Mesothelial cell of epicardium (in vitro differentiated cells): ENCODE data around the gene ASIC5. TPM values are rescaled to one million over a fixed set of nuclear protein-coding genes. Genes with fewer than 3 reads are reported as not detected.

ENCODE experiments used
- DNase-seq, 2 experiments: peaks; one replicate each; pipeline ENCODE4 v3.0.0; 2021; ENCODE audit warnings: low spot score in 2 of 2; ENCODE audit not compliant: unreplicated experiment in 2 of 2
- H3K27ac Mint-ChIP-seq: 2 replicates; pipeline ENCODE4 v1.8.0; 2021; ENCODE audit warnings: mixed read lengths
- H3K27me3 Mint-ChIP-seq: 2 replicates; pipeline ENCODE4 v1.8.0; 2021; ENCODE audit warnings: low read depth, mixed read lengths
- H3K36me3 Mint-ChIP-seq: 2 replicates; pipeline ENCODE4 v1.8.0; 2021; ENCODE audit warnings: mixed read lengths
- H3K4me1 Mint-ChIP-seq: 2 replicates; pipeline ENCODE4 v1.8.0; 2021; ENCODE audit warnings: mixed read lengths
- H3K4me3 Mint-ChIP-seq: 2 replicates; pipeline ENCODE4 v1.8.0; 2021; ENCODE audit warnings: mild to moderate bottlenecking, moderate library complexity, mixed read lengths
- H3K9me3 Mint-ChIP-seq: 2 replicates; pipeline ENCODE4 v1.8.0; 2021; ENCODE audit warnings: mixed read lengths
- CTCF ChIP-seq: fragments of 200-600 bp; sonication (generic); IDR thresholded peaks from one replicate; pipeline ENCODE4 v1.5.0; 2021; ENCODE audit warnings: antibody characterized with exemption; ENCODE audit not compliant: unreplicated experiment
- total RNA-seq: library from RNA; stranded (reverse); gene quantifications from 3 replicates; pipeline ENCODE4 v1.2.1, GENCODE V29; 2021

ASIC5 gene
- total RNA-seq, 1 donor from 2014 or later = not detected

- no peak for TF ChIP-seq CTCF
- no peak for DNase-seq
- Mint-ChIP-seq H3K9me3 (peaks cover 2% of the 10 kb centered on the region), H3K4me3 (no peak overlapping the region), H3K27ac (no peak overlapping the region), H3K27me3 (no peaks in the 10 kb centered on the region), H3K4me1 (peaks cover 14% of the 10 kb centered on the region), H3K36me3 (no peaks in the 10 kb centered on the region)
These were observed 41.5 kb upstream of the ASIC5 start for GRCh38 chr4:155907556-155907955.

GRCh38 chr4:155906554-155907247 is 40.6 kb upstream of the ASIC5 start:
- no peak overlapping the region for H3K27ac Mint-ChIP-seq
- no peaks in the 10 kb centered on the region for H3K36me3 Mint-ChIP-seq
- no peaks in the 10 kb centered on the region for H3K27me3 Mint-ChIP-seq
- H3K4me3 Mint-ChIP-seq = no peak overlapping the region
- TF ChIP-seq CTCF = no peak
- H3K4me1 Mint-ChIP-seq = peaks cover 14% of the 10 kb centered on the region
- no peak for DNase-seq
- H3K9me3 Mint-ChIP-seq = no peaks in the 10 kb centered on the region

- H3K27ac Mint-ChIP-seq = peak overlapping the region; percentile 59
- peak overlapping the region; percentile 19 for H3K4me3 Mint-ChIP-seq
- peaks cover 26% of the 10 kb centered on the region for H3K4me1 Mint-ChIP-seq
- DNase-seq = no peak
- H3K36me3 Mint-ChIP-seq = no peaks in the 10 kb centered on the region
- no peak for TF ChIP-seq CTCF
- H3K9me3 Mint-ChIP-seq = no peaks in the 10 kb centered on the region
- no peaks in the 10 kb centered on the region for H3K27me3 Mint-ChIP-seq
These were observed 38.3 kb upstream of the ASIC5 start for GRCh38 chr4:155904331-155904730.

GRCh38 chr4:155903453-155903852 is 37.4 kb upstream of the ASIC5 start, which contains the start of gene TDO2:
Gene TDO2 (plus strand): TSS chr4:155903696. CDS start chr4:155903759, 63 bp downstream.
- no peak for TF ChIP-seq CTCF
- H3K9me3 Mint-ChIP-seq = no peaks in the 10 kb centered on the region
- no peak for DNase-seq
- H3K4me3 Mint-ChIP-seq = peak within 1 kb of the TSS; percentile 19
- H3K27me3 Mint-ChIP-seq = no peaks in the 10 kb centered on the region
- H3K27ac Mint-ChIP-seq = peak within 1 kb of the TSS; percentile 59
- H3K36me3 Mint-ChIP-seq = no peaks in the 10 kb centered on the region
- peaks cover 26% of the 10 kb centered on the region for H3K4me1 Mint-ChIP-seq

- Mint-ChIP-seq H3K27me3 (no peaks in the 10 kb centered on the region), H3K9me3 (peaks cover 8% of the 10 kb centered on the region), H3K36me3 (peaks cover 7% of the 10 kb centered on the region), H3K27ac (no peak overlapping the region), H3K4me3 (no peak overlapping the region), H3K4me1 (peaks cover 26% of the 10 kb centered on the region)
- TF ChIP-seq CTCF = no peak
- DNase-seq = no peak
These were observed 34.9 kb upstream of the ASIC5 start for GRCh38 chr4:155901013-155901412.
